Neural progenitor cell (in vitro differentiated cells): ENCODE results near the gene ZBED4.

Source experiments
- CTCF ChIP-seq: fragments of 200-600 bp; sonication (generic); IDR thresholded peaks from 2 replicates; pipeline ENCODE4 v1.5.1; 2017; ENCODE audit warnings: antibody characterized with exemption, mild to moderate bottlenecking
- EZH2 ChIP-seq: fragments of 200-600 bp; sonication (generic); IDR thresholded peaks from 2 replicates; pipeline ENCODE4 v1.6.1; 2017; ENCODE audit warnings: antibody characterized with exemption, mild to moderate bottlenecking, moderate library complexity
- EZH2phosphoT487 ChIP-seq: fragments of 200-600 bp; sonication (generic); IDR thresholded peaks from 2 replicates; pipeline ENCODE4 v1.6.1; 2017; ENCODE audit warnings: antibody characterized with exemption

- TF ChIP-seq EZH2 (no peak), CTCF (no peak), EZH2phosphoT487 (no peak)
Measured at GRCh38 chr22:49865156-49865555, 11.5 kb downstream of the ZBED4 start.
